Measurements from ENCODE around the gene SLC66A1. TPM values are rescaled to one million over a fixed set of nuclear protein-coding genes. Genes with fewer than 3 reads are reported as not detected.
"Not testable (repeated sequence)": the region's sequence is repeated elsewhere in the genome, so short reads cannot be mapped to it uniquely, and the experiment has no call there.

Gene SLC66A1
- total RNA-seq, 1 experiment from 2014 or later, result 24.0 TPM

DNA sequence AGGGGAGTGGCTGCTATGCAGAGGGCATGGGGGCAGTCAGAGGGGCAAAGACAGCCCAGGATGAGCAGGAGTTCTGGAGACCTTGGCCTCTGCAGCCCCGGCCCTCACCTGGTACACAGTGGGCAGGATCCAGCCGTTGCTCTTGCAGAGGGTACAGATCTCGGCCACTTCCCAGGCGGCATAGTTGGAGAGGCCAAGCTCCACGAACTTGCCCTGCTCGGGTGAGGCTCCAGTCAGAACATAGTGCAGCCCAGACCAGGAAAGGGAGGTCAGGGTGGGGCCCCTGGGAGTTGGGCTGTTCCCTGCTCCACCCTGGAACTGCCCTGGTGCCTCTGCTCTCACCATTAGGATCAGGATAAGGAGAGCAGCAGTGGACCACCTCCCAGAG is 41.8 kb upstream of the SLC66A1 start:
- CTCF ChIA-PET; BruUV-seq (replicated peaks); POLR2A ChIA-PET; H3K9me3 Mint-ChIP-seq (ENCODE audit: unreplicated experiment); intact Hi-C loops (cut with micrococcal nuclease; ENCODE audit: unreplicated experiment); H3K36me3 ChIP-seq (ENCODE audit: control insufficient read depth, insufficient read depth, low read length); H3K4me1 Mint-ChIP-seq (ENCODE audit: low read depth, unreplicated experiment); H3K4me1 ChIP-seq; H3K4me3 ChIP-seq (ENCODE audit: low read depth, low read length); H3K27me3 ChIP-seq (replicated peaks; ENCODE audit: control insufficient read depth, insufficient read depth, low read length); H3K27me3 Mint-ChIP-seq (ENCODE audit: insufficient read depth, unreplicated experiment); H3K36me3 Mint-ChIP-seq (ENCODE audit: insufficient read depth, unreplicated experiment); H3K27ac Mint-ChIP-seq (ENCODE audit: unreplicated experiment); H3K9me3 ChIP-seq; H3K4me3 Mint-ChIP-seq (ENCODE audit: unreplicated experiment); DNase-seq: not testable (repeated sequence)

DNA sequence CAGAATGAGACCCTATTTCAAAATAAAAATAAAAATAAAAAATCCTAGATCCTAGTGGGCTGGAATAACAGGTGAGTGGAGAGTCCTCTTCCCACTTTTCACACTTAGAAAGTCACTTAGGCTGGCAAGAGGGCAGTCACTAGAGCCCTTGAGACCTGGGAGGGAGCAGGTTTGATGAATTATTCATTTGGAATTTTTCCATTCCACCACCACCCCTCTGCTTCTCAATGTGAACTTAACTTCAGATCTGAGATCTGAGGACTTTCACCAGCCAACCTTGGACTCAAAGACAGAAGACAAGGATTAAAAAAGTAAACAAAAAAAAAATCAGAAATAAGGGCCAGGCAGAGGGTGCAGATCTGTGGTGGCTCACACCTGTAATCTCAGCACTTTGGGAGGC is 40.1 kb upstream of the SLC66A1 start:
- Mint-ChIP-seq H3K4me1 (ENCODE audit: low read depth, unreplicated experiment) (no peaks in the 10 kb centered on the region), H3K27ac (ENCODE audit: unreplicated experiment) (no peak overlapping the region), H3K27me3 (ENCODE audit: insufficient read depth, unreplicated experiment) (no peaks in the 10 kb centered on the region), H3K36me3 (ENCODE audit: insufficient read depth, unreplicated experiment) (no peaks in the 10 kb centered on the region), H3K9me3 (ENCODE audit: unreplicated experiment) (no peaks in the 10 kb centered on the region), H3K4me3 (ENCODE audit: unreplicated experiment) (no peak overlapping the region)
- TF ChIP-seq, protein P1, sequence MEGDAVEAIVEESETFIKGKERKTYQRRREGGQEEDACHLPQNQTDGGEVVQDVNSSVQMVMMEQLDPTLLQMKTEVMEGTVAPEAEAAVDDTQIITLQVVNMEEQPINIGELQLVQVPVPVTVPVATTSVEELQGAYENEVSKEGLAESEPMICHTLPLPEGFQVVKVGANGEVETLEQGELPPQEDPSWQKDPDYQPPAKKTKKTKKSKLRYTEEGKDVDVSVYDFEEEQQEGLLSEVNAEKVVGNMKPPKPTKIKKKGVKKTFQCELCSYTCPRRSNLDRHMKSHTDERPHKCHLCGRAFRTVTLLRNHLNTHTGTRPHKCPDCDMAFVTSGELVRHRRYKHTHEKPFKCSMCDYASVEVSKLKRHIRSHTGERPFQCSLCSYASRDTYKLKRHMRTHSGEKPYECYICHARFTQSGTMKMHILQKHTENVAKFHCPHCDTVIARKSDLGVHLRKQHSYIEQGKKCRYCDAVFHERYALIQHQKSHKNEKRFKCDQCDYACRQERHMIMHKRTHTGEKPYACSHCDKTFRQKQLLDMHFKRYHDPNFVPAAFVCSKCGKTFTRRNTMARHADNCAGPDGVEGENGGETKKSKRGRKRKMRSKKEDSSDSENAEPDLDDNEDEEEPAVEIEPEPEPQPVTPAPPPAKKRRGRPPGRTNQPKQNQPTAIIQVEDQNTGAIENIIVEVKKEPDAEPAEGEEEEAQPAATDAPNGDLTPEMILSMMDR (IDR thresholded peaks at IDR 0.05; ENCODE audit: insufficient read depth in 1 of 2, low read depth in 1 of 2, low read length in 1 of 2, severe bottlenecking in 1 of 2, unreplicated experiment in 1 of 2), result no peak
- DNase-seq, result no peak
- ChIA-PET POLR2A (no interaction called here), CTCF (no interaction called here)
- H3K4me3 ChIP-seq (ENCODE audit: low read depth, low read length), result no peak overlapping the region
- intact Hi-C loops (cut with micrococcal nuclease; ENCODE audit: unreplicated experiment), result no loop called here
- no peaks in the 10 kb centered on the region for H3K27me3 ChIP-seq (replicated peaks; ENCODE audit: control insufficient read depth, insufficient read depth, low read length)
- BruUV-seq (replicated peaks), result no TSS peak
- H3K9me3 ChIP-seq, result no peaks in the 10 kb centered on the region
- no peaks in the 10 kb centered on the region for H3K36me3 ChIP-seq (ENCODE audit: control insufficient read depth, insufficient read depth, low read length)
- H3K4me1 ChIP-seq, result no peaks in the 10 kb centered on the region

DNA sequence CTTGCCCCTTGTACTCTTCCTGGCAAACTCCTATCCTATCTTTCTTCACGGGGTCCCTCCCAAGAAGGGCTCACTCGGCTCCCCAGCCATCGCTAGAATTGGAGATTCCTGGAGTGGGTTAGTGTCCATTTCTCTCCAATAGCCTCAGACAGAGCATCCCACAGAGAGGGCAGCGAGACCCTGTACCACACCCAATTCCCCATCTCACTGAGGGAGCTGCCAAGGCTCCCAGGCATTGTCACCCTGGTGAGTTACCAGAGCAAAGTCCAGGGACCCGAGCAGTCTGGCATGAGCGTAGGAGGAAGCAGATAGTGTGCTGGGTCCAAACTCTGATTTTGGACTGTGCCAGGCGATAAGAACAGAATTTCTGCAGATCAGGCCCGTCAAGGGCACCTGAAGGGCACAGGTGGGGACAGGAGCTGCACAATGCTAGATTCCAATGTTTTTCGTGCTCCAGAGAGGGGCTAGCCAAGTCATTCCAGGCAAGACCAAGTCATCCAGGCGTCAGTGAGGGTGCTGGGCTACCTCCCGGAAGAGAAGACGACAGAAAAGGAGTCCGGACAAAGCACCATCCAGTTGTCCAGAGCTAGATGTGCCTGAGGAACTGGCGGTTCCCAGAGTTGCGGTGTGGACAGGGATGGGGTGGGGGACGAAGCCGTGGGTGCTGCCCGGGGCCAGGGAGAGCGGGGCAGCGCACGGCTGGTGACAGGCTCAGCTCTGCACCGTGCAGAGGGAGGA is 38.9 kb upstream of the SLC66A1 start:
- intact Hi-C loops (cut with micrococcal nuclease; ENCODE audit: unreplicated experiment), result no loop called here
- H3K27ac Mint-ChIP-seq (ENCODE audit: unreplicated experiment), result no peak overlapping the region
- H3K9me3 Mint-ChIP-seq (ENCODE audit: unreplicated experiment), result no peaks in the 10 kb centered on the region
- H3K4me1 Mint-ChIP-seq (ENCODE audit: low read depth, unreplicated experiment), result no peaks in the 10 kb centered on the region
- Histone ChIP-seq H3K4me1 (no peaks in the 10 kb centered on the region), H3K4me3 (ENCODE audit: low read depth, low read length) (no peak overlapping the region), H3K9me3 (no peaks in the 10 kb centered on the region), H3K27me3 (replicated peaks; ENCODE audit: control insufficient read depth, insufficient read depth, low read length) (no peaks in the 10 kb centered on the region), H3K36me3 (ENCODE audit: control insufficient read depth, insufficient read depth, low read length) (no peaks in the 10 kb centered on the region)
- DNase-seq, result no peak
- no TSS peak for BruUV-seq (replicated peaks)
- no peaks in the 10 kb centered on the region for H3K36me3 Mint-ChIP-seq (ENCODE audit: insufficient read depth, unreplicated experiment)
- no peak overlapping the region for H3K4me3 Mint-ChIP-seq (ENCODE audit: unreplicated experiment)
- POLR2A ChIA-PET, result no interaction called here
- CTCF ChIA-PET, result no interaction called here
- no peaks in the 10 kb centered on the region for H3K27me3 Mint-ChIP-seq (ENCODE audit: insufficient read depth, unreplicated experiment)
- TF ChIP-seq, protein P1 (IDR thresholded peaks at IDR 0.05; ENCODE audit: insufficient read depth in 1 of 2, low read depth in 1 of 2, low read length in 1 of 2, severe bottlenecking in 1 of 2, unreplicated experiment in 1 of 2), result no peak

DNA sequence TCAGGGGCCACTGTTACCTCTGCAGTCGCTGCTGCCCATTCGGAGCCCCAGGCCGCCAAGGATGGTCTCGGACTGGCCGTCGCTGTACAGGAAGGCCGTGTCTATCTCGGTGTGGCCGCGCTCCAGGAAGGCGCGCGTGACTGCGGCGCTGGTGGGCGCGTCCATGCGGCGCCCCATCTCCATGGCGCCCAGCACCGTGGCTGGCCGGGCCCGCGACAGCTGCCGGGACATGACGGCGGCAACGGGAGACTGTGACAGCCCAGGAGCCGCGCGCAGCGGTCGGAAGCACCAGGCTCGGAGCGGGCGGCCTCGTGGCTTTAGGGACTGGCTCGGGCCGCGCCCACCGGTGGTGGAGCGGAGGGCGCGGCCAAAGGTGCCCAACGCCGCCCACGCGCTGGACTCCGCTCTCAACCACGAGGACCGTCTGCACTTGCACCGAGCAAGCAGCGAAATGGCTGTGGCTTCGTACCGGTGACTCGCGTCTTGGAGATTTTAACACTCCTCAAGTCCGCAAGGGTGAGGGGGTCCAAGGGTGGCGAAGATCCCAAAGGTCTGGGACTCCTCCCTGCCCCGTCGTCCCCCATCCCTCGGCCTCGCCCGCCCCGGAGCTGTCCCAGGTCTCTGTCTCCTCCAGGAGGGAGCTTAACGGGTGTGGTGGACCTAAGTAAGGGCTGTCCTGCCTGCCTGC is 38.1 kb upstream of the SLC66A1 start:
- intact Hi-C loops (cut with micrococcal nuclease; ENCODE audit: unreplicated experiment); POLR2A ChIA-PET; H3K4me1 ChIP-seq: not testable (repeated sequence)

More for the DNA sequence above, 38.1 kb upstream of the SLC66A1 start:
- H3K27me3 Mint-ChIP-seq (ENCODE audit: insufficient read depth, unreplicated experiment); H3K36me3 Mint-ChIP-seq (ENCODE audit: insufficient read depth, unreplicated experiment); H3K27ac Mint-ChIP-seq (ENCODE audit: unreplicated experiment); H3K4me1 Mint-ChIP-seq (ENCODE audit: low read depth, unreplicated experiment); CTCF ChIA-PET; H3K4me3 ChIP-seq (ENCODE audit: low read depth, low read length); H3K4me3 Mint-ChIP-seq (ENCODE audit: unreplicated experiment); H3K9me3 Mint-ChIP-seq (ENCODE audit: unreplicated experiment); BruUV-seq (replicated peaks); H3K9me3 ChIP-seq; H3K27me3 ChIP-seq (replicated peaks; ENCODE audit: control insufficient read depth, insufficient read depth, low read length); DNase-seq; H3K36me3 ChIP-seq (ENCODE audit: control insufficient read depth, insufficient read depth, low read length): not testable (repeated sequence)
